ENCODE results near the gene ABCB6. TPM values are rescaled to one million over a fixed set of nuclear protein-coding genes. Genes with fewer than 3 reads are reported as not detected.

Gene ABCB6
- total RNA-seq, 1 donor from 2014 or later, result 12.5 TPM

- Histone ChIP-seq H3K9me3 (ENCODE audit: insufficient read depth, low read depth, low read length) (no peaks in the 10 kb centered on the region), H3K9ac (ENCODE audit: low read length) (peak overlapping the region; percentile 49), H4K20me1 (ENCODE audit: insufficient read depth, low read length) (peaks cover 3% of the 10 kb centered on the region), H3K27ac (ENCODE audit: low read depth, low read length) (no peak overlapping the region), H3K27me3 (ENCODE audit: insufficient read depth, low read length) (peaks cover 29% of the 10 kb centered on the region), H3K4me1 (ENCODE audit: insufficient read depth, low read length) (peaks cover 38% of the 10 kb centered on the region), H3K4me2 (ENCODE audit: low read length) (peak overlapping the region; percentile 94), H3K79me2 (ENCODE audit: insufficient read depth, low read length) (no peaks in the 10 kb centered on the region), H3K4me3 (ENCODE audit: insufficient read depth, low read depth, low read length) (peak overlapping the region; percentile 47), H3K36me3 (ENCODE audit: insufficient read depth, low read length) (no peaks in the 10 kb centered on the region), H2AFZ (ENCODE audit: low read depth, low read length) (peak overlapping the region; percentile 70)
- FAIRE-seq, result no peak
- TF ChIP-seq EZH2 (IDR thresholded peaks at IDR 0.05; ENCODE audit: insufficient read depth, low read length) (no peak), CTCF (IDR thresholded peaks at IDR 0.05; ENCODE audit: insufficient read depth, low read depth, low read length) (no peak)
- Mint-ChIP-seq H3K27me3 (ENCODE audit: low read depth, unreplicated experiment) (peaks cover 22% of the 10 kb centered on the region), H3K27ac (ENCODE audit: unreplicated experiment) (peak overlapping the region; percentile 74), H3K4me1 (ENCODE audit: low read depth, unreplicated experiment) (peaks cover 22% of the 10 kb centered on the region), H3K4me3 (ENCODE audit: unreplicated experiment) (peak overlapping the region; percentile 37), H3K9me3 (ENCODE audit: unreplicated experiment) (no peaks in the 10 kb centered on the region), H3K36me3 (ENCODE audit: low read depth, unreplicated experiment) (peaks cover 3% of the 10 kb centered on the region)
- DNase-seq (ENCODE audit: low read depth), result no peak
These were observed 35.9 kb upstream of the ABCB6 start for GRCh38 chr2:219254590-219255201.

DNA sequence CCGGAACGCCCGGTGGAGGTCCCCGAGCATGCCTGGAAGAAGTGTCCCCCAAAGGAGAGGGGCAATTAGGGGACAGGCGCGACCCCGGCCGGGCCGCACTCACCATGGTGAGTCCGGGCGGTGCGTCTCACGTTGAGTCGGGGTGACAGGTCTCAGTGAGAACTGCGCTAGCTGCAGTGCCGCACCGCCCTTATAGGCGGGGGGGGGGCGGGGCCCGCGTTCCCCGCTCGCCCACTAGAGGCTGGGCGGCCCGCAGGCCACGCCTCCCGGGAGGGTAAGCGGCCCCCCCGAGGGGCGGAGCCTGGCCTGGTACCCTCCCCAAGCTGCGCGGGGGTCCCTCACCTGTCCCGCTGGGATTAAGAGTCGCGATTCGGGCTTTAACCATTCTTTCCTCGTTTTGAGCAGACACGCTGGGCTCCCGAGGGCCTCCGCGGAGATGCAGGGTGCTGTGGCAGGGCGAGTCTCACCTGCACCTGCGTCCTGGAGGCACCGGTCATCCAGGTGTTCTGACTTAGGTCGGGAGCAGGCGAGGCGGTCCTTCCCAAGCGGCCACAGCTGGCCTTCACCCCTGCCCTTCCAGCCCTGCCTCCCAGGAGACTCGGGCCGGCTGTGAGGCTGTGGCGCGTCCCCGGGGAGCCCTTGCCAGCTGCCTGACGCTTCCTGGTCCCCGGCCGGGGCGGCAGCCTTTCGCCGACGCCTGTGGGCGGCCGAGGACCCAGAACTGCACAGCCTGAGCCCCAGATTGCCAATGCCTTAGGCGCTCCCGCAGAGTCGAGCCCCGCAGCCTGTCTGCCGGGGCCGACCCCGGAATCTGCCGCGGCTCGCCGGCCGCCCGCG lies 35.2 kb upstream of the ABCB6 start, which contains the start of gene TUBA4A:
TSS of gene TUBA4A (minus strand) at position 166 of the 837 bp plus-strand sequence. CDS start at position 106, 60 bp downstream.
- Mint-ChIP-seq H3K27me3 (ENCODE audit: low read depth, unreplicated experiment) (peaks cover 21% of the 10 kb centered on the region), H3K4me3 (ENCODE audit: unreplicated experiment) (peak within 1 kb of the TSS; percentile 82), H3K9me3 (ENCODE audit: unreplicated experiment) (no peaks in the 10 kb centered on the region), H3K27ac (ENCODE audit: unreplicated experiment) (peak within 1 kb of the TSS; percentile 74), H3K4me1 (ENCODE audit: low read depth, unreplicated experiment) (peaks cover 30% of the 10 kb centered on the region), H3K36me3 (ENCODE audit: low read depth, unreplicated experiment) (peaks cover 3% of the 10 kb centered on the region)
- H2AFZ ChIP-seq (ENCODE audit: low read depth, low read length), result peak within 1 kb of the TSS; percentile 72
- FAIRE-seq (no peak), DNase-seq (ENCODE audit: low read depth) (peak; percentile 18)
- TF ChIP-seq EZH2 (IDR thresholded peaks at IDR 0.05; ENCODE audit: insufficient read depth, low read length) (peak; percentile 80), CTCF (IDR thresholded peaks at IDR 0.05; ENCODE audit: insufficient read depth, low read depth, low read length) (no peak)
- no peaks in the 10 kb centered on the region for H3K79me2 ChIP-seq (ENCODE audit: insufficient read depth, low read length)
- H3K27ac ChIP-seq (ENCODE audit: low read depth, low read length), result no peak within 1 kb of the TSS
- H3K4me3 ChIP-seq (ENCODE audit: insufficient read depth, low read depth, low read length), result peak within 1 kb of the TSS; percentile 47
- H3K9me3 ChIP-seq (ENCODE audit: insufficient read depth, low read depth, low read length), result no peaks in the 10 kb centered on the region
- H3K4me2 ChIP-seq (ENCODE audit: low read length), result peak within 1 kb of the TSS; percentile 94
- H4K20me1 ChIP-seq (ENCODE audit: insufficient read depth, low read length), result peaks cover 4% of the 10 kb centered on the region
- peaks cover 24% of the 10 kb centered on the region for H3K27me3 ChIP-seq (ENCODE audit: insufficient read depth, low read length)
- peak within 1 kb of the TSS; percentile 60 for H3K9ac ChIP-seq (ENCODE audit: low read length)
- peaks cover 45% of the 10 kb centered on the region for H3K4me1 ChIP-seq (ENCODE audit: insufficient read depth, low read length)
- H3K36me3 ChIP-seq (ENCODE audit: insufficient read depth, low read length), result no peaks in the 10 kb centered on the region
